Measurements from ENCODE around the gene SUFU.
A peak's percentile ranks its signal among the peaks of the same experiment; 100 is the strongest.

SUFU gene

DNA sequence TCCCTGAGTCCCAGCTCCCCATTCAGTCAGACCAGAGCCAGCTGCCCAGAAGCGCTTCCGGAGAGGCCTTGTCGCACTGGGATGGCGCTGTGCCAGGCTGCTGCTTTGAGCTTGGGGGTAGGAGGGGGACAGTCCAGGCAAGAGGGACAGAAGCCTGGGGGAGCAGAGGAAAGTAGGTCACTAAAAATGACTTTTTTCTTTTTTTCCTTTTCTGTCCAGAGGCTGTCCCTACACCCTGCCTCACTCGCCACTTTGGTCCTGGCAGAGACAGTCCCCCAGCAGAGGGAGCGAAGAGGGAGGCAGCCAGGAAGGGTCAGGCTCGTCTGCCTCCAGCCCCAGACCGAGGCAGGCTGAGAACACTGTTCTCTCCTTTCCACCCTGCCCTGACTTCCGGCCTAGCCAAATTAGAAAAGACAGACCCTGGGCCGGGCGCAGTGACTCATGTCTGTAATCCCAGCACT is 124.7 kb downstream of the SUFU start:
- no peak for DNase-seq (ENCODE audit: insufficient read length)
- no peak for FAIRE-seq
- TF ChIP-seq TAF1 (IDR thresholded peaks at IDR 0.05; ENCODE audit: borderline replicate concordance, low read depth, low read length) (no peak), POLR2AphosphoS5 (IDR thresholded peaks at IDR 0.05; ENCODE audit: low read depth, low read length) (no peak), POLR2A (IDR thresholded peaks at IDR 0.05; ENCODE audit: low read depth, low read length) (no peak)

DNA sequence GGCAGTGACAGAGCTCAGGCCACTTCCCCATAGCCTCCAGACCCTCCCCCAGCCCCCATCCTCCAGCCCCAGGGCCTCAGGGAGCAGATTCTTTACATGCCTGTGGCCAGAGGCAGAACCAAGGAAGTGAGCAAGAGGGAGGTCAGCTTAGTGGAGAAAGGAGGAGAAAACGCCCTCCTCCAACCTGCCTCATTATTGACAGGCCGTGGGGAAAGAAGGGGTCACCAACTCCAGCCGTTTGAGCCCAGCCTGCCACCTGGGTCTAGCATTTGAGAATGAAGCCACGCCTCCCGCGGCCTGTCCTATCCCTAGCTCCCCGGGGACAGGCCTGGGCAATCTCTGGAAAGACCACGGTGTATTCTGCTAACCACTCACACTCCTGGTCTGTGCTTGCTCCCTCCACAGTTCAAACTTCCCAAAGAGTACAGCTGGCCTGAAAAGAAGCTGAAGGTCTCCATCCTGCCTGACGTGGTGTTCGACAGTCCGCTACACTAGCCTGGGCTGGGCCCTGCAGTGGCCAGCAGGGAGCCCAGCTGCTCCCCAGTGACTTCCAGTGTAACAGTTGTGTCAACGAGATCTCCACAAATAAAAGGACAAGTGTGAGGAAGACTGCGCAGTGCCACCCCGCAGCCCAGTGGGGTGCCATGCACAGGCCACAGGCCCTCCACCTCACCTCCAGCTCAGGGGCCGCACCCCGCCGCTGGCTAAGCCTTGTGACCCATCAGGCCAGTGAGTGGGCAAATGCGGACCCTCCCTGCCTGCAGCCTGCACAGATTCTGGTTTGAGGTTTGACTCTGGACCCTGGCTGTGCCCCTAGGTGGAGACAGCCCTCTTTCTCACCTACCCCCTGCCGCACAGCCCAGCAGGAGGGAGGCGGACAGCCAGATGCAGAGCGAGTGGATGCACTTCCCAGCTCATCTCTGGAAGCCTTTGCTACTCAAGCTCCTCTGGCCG is 126.2 kb downstream of the SUFU start:
- FAIRE-seq (no peak), DNase-seq (ENCODE audit: insufficient read length) (no peak)
- TF ChIP-seq TAF1 (IDR thresholded peaks at IDR 0.05; ENCODE audit: borderline replicate concordance, low read depth, low read length) (no peak), POLR2AphosphoS5 (IDR thresholded peaks at IDR 0.05; ENCODE audit: low read depth, low read length) (no peak), POLR2A (IDR thresholded peaks at IDR 0.05; ENCODE audit: low read depth, low read length) (no peak)

DNA sequence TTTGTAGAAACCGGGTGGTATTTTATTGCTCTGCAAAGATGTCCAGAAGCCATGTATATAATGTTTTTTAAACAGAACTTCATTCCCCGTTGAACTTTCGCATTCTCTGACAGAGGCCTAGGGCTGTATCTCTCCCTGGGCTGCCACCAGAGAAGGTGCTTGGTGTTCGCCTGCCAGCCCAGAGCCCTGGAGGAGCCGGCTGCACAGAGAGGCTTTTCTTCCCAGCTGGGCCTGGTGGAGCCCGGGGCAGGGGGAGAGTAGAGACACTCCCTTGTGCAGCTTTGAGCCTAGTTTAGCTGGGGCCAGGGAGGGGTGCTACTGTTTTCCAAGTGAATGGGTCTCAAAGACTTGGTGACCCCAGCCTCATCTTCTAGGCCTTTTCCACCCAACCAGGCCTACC is 126.9 kb downstream of the SUFU start:
- DNase-seq (ENCODE audit: insufficient read length) (no peak), FAIRE-seq (no peak)
- no peak for TF ChIP-seq POLR2A (IDR thresholded peaks at IDR 0.05; ENCODE audit: low read depth, low read length)
- no peak for TF ChIP-seq POLR2AphosphoS5 (IDR thresholded peaks at IDR 0.05; ENCODE audit: low read depth, low read length)
- TF ChIP-seq TAF1 (IDR thresholded peaks at IDR 0.05; ENCODE audit: borderline replicate concordance, low read depth, low read length) = no peak

DNA sequence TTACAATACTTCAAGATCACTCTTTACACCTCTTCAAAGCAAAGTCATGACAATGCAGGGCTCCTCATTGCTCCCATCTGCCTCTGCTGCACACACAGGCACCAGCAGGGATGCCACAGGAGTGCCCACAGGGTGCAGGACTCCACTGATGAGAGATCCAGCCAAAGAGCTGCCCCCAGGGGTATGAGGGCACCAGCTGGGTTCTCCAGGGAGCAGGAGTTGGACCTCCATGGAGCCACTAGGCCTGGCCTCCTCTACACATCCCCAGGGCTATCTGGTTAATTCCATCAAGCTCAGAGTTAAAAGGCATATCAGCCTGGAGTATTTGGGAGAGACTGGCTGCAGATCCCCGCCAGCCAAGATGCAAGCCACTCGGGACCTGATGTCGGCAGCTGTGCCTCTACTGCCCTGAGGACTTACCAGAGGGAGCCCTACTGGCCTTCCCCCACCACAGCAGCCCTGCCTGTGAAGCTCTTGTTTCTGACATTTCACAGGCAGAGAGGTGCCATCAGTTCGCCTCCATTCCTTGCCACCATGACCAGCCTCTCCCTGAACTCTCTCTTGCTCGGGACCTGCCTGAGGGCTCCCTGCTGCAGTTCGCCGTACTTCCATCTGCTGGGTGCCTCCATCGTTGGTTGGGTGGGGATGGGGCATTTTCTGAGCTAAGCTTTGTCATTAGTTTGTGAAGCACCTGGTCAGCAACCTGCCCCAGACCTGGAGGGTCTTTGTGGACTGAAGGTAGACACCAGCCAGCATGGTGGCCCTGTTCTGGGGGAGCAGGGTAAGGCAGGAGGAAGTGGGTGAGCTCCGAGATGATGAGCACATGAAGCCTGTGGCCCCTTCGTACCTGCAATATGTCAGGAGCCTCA is 128.0 kb downstream of the SUFU start:
- DNase-seq (ENCODE audit: insufficient read length) (no peak), FAIRE-seq (no peak)
- no peak for TF ChIP-seq POLR2AphosphoS5 (IDR thresholded peaks at IDR 0.05; ENCODE audit: low read depth, low read length)
- no peak for TF ChIP-seq POLR2A (IDR thresholded peaks at IDR 0.05; ENCODE audit: low read depth, low read length)
- no peak for TF ChIP-seq TAF1 (IDR thresholded peaks at IDR 0.05; ENCODE audit: borderline replicate concordance, low read depth, low read length)

DNA sequence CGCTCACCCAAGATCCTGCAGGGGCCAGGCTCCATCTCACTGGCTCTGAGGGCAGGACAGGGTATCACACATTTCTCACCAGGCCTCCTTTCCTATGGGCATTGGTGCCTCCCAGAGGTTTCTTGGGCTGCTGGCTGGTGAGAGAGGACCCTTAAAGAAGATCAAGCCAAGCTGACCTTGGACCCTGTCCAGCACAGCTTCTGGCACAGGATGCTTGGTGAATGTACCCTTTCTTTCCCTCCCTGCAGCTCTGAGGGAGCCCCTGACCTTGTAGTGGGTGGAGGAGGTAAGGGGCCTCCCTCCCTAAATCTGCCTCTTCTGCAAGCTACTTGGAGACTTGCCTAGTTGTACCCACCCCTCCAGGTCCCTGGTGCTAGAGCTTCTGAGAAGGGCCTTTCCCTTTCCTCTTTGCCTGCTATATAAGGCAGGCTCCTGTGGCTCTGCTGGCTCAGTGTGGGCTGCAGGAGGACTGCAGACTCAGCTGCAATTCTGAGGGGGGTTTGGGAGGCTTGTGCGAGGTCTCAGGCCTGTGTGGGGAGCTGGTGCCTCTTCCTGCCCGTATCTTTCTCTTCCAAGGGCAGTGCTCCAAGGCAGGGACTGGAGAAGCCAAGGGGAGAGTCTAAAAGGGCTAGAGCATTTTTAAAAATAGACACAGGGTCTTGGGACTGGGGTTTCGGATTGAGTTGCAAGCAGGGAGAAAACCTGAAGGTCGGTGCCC is 128.8 kb downstream of the SUFU start:
- TF ChIP-seq POLR2AphosphoS5 (IDR thresholded peaks at IDR 0.05; ENCODE audit: low read depth, low read length) = no peak
- TF ChIP-seq TAF1 (IDR thresholded peaks at IDR 0.05; ENCODE audit: borderline replicate concordance, low read depth, low read length) = no peak
- TF ChIP-seq POLR2A (IDR thresholded peaks at IDR 0.05; ENCODE audit: low read depth, low read length) = no peak
- no peak for FAIRE-seq
- DNase-seq (ENCODE audit: insufficient read length) = no peak

DNA sequence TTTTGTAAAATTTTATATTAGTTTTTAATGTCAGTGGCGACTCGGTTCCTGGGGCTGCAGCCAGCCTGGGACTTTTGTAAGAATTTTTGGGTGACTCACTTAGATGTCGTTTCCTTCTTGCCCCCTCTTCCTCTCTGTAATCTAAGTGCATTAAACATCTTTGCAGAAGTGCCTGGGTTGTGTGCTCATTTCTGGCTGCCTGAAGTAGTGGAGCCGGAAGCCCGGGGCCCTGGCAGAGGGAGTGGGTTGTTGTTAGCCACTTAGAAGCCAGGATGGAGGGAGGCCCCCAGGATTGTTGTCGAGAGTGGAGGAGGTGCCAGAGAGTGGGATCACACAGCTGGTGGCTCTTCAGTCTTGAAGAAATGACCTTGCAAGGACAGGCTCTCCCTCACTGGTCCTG is 129.5 kb downstream of the SUFU start:
- TF ChIP-seq TAF1 (IDR thresholded peaks at IDR 0.05; ENCODE audit: borderline replicate concordance, low read depth, low read length) = no peak
- TF ChIP-seq POLR2AphosphoS5 (IDR thresholded peaks at IDR 0.05; ENCODE audit: low read depth, low read length) = no peak
- TF ChIP-seq POLR2A (IDR thresholded peaks at IDR 0.05; ENCODE audit: low read depth, low read length) = no peak
- FAIRE-seq (no peak), DNase-seq (ENCODE audit: insufficient read length) (no peak)

DNA sequence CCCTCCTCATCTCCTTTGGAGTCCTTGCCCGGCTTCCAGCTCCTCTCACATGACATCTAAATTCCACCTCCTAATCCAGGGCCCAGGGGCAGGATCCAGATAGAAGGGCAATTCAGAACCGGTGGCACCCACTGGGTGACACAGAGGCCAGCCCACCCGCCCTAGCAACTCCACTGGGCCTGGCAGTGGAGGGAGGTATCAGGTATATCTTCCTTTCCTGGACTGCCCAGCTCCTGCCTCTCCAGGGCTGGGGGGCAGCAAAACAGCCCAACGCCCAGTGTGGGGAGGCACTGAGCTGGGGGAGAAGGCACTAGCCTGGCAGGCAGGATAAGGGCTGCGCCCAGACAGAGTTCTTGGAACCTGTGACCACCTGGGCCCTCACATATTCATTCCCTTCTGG is 130.1 kb downstream of the SUFU start:
- TF ChIP-seq POLR2AphosphoS5 (IDR thresholded peaks at IDR 0.05; ENCODE audit: low read depth, low read length) (no peak), TAF1 (IDR thresholded peaks at IDR 0.05; ENCODE audit: borderline replicate concordance, low read depth, low read length) (no peak)
- FAIRE-seq = no peak
- no peak for DNase-seq (ENCODE audit: insufficient read length)

DNA sequence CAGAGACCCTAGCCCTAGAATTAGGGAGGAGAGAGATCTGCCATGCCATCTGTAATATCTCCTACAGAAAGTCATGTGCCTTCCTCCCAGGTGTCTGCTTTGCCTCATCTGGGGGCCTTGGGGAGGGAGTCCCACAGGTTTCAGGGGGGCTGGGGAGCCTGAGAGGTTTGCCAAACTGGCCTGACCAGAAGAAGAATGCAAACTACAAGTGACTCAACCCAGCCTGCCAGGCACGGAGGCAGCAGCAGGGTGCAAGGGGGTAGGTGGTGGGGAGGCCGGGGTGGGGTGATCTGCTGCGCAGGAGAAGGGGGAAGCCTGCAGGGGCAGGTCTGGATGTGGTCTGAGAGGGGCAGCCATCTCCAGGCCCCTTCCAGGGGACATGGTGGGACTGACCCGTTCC is 130.9 kb downstream of the SUFU start:
- TF ChIP-seq TAF1 (IDR thresholded peaks at IDR 0.05; ENCODE audit: borderline replicate concordance, low read depth, low read length) (no peak), POLR2AphosphoS5 (IDR thresholded peaks at IDR 0.05; ENCODE audit: low read depth, low read length) (no peak), POLR2A (IDR thresholded peaks at IDR 0.05; ENCODE audit: low read depth, low read length) (no peak)
- no peak for FAIRE-seq

DNA sequence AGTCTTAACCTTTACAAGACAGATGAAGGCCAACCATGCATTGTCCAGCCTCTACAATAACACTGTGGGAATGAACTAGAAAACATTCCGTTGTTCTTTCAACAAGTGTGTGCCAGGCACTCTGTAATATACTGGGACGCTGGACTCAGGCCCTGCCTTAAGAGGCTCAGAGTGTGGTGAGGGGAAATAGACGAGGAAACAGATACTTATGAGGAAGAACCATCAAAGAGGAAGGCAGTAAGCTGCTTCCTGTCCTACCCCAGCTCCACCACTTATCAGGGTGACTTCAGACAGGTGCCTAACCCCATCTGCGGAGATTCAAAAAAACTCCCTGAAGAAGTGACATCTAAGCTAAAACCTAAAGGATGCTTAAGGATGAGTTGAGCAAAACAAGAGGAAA is 131.6 kb downstream of the SUFU start:
- DNase-seq (ENCODE audit: insufficient read length) = no peak

More for the DNA sequence above, 130.9 kb downstream of the SUFU start:
- no peak for DNase-seq (ENCODE audit: insufficient read length)

DNA sequence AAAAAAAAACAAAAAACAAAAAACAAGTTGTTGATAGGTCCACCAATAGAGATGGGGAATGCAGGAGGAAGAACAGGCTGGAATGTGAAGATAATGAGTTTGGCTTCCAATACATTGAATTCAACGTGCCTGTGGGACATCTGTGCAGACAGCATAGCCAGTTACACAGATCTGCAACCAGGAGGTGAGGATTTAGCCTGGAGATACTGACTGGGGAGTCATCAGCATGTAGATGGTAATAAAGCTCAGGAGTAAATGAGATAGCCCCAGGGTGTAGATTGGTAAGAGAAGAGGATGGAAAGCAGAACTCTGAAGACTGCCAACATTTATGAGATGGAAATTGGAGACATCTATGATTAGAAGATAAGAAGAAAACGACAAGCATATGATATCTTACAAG is 135.8 kb downstream of the SUFU start:
- DNase-seq (ENCODE audit: insufficient read length) (no peak), FAIRE-seq (no peak)
- no peak for TF ChIP-seq POLR2AphosphoS5 (IDR thresholded peaks at IDR 0.05; ENCODE audit: low read depth, low read length)
- no peak for TF ChIP-seq TAF1 (IDR thresholded peaks at IDR 0.05; ENCODE audit: borderline replicate concordance, low read depth, low read length)
- TF ChIP-seq POLR2A (IDR thresholded peaks at IDR 0.05; ENCODE audit: low read depth, low read length) = no peak

More for the DNA sequence above, 131.6 kb downstream of the SUFU start:
- FAIRE-seq = peak; percentile 24
- TF ChIP-seq POLR2A (IDR thresholded peaks at IDR 0.05; ENCODE audit: low read depth, low read length) (no peak), TAF1 (IDR thresholded peaks at IDR 0.05; ENCODE audit: borderline replicate concordance, low read depth, low read length) (no peak), POLR2AphosphoS5 (IDR thresholded peaks at IDR 0.05; ENCODE audit: low read depth, low read length) (no peak)

DNA sequence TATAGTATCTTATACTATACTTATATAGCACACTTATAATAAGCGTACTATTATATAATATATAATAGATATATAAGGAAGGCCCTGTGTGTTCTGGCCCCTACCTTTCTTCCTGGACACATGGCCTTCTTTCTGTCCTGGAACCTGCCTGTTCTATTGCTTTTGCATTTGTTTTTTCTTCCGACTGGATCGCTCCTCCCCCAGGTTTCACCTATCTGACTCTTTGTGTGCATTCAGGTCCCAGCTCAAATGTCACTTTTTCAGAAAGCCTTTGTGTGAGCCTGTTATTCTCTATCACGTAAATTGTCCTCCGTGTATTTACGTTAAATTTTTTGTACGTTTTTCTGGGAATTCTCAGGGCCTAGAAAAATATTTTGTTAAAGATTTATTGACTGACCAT is 137.6 kb downstream of the SUFU start:
- FAIRE-seq = no peak
- no peak for DNase-seq (ENCODE audit: insufficient read length)
- TF ChIP-seq POLR2A (IDR thresholded peaks at IDR 0.05; ENCODE audit: low read depth, low read length) (no peak), POLR2AphosphoS5 (IDR thresholded peaks at IDR 0.05; ENCODE audit: low read depth, low read length) (no peak), TAF1 (IDR thresholded peaks at IDR 0.05; ENCODE audit: borderline replicate concordance, low read depth, low read length) (no peak)
